GM10266 (cell line): ENCODE data around the gene LPP.

Experiments
- DNase-seq: peaks from one replicate; pipeline ENCODE4 v3.0.0; 2012; ENCODE audit errors: extremely low spot score
- CTCF ChIP-seq: IDR thresholded peaks from 2 replicates; pipeline ENCODE4 v1.5.1; 2012; ENCODE audit warnings: mild to moderate bottlenecking, low read depth; ENCODE audit not compliant: control insufficient read depth, insufficient read depth; ENCODE audit errors: missing control alignments

The LPP gene

GRCh38 chr3:188365988-188366698 is 212.2 kb downstream of the LPP start:
- no peak for TF ChIP-seq CTCF
- DNase-seq = no peak

GRCh38 chr3:188367678-188368077 is 213.7 kb downstream of the LPP start:
- no peak for DNase-seq
- no peak for TF ChIP-seq CTCF

GRCh38 chr3:188369526-188369925 is 215.6 kb downstream of the LPP start:
- no peak for DNase-seq
- TF ChIP-seq CTCF = no peak

- DNase-seq = no peak
Observed at GRCh38 chr3:188370081-188370830, 216.3 kb downstream of the LPP start.

GRCh38 chr3:188378786-188379185 is 224.8 kb downstream of the LPP start:
- DNase-seq = no peak
- TF ChIP-seq CTCF = no peak

More at GRCh38 chr3:188370081-188370830, 216.3 kb downstream of the LPP start:
- TF ChIP-seq CTCF = no peak

- no peak for TF ChIP-seq CTCF
- DNase-seq = no peak
Observed at GRCh38 chr3:188380252-188380651, 226.3 kb downstream of the LPP start.

GRCh38 chr3:188380722-188381121 is 226.8 kb downstream of the LPP start:
- DNase-seq = no peak
- no peak for TF ChIP-seq CTCF
